Upper lobe of left lung (tissue), 4 donors: ENCODE data around the gene VAV2.

ENCODE experiments used
- CTCF ChIP-seq, 6 experiments: fragments of 450-650 bp in 4 of 6; fragments of 200-600 bp in 2 of 6; sonication (generic) in 2 of 6; IDR thresholded peaks; one replicate each; pipeline ENCODE4 v1.5.1; 2016 to 2019; ENCODE audit warnings: antibody characterized with exemption in 6 of 6
- EP300 ChIP-seq, 4 donors: sonication (generic); formaldehyde crosslinking; IDR thresholded peaks; one replicate each; pipeline ENCODE4 v1.5.1; 2017; ENCODE audit warnings: antibody characterized with exemption in 4 of 4, control low read depth in 2 of 4
- POLR2A ChIP-seq, 4 donors: fragments of 450-650 bp; IDR thresholded peaks; one replicate each; pipeline ENCODE4 v1.5.1; 2016 to 2017; ENCODE audit warnings: antibody characterized with exemption in 4 of 4, mild to moderate bottlenecking in 2 of 4
- POLR2AphosphoS5 ChIP-seq, 2 donors: sonication (generic); formaldehyde crosslinking; IDR thresholded peaks; one replicate each; pipeline ENCODE4 v1.5.1; 2017; ENCODE audit warnings: antibody characterized with exemption in 2 of 2

DNA sequence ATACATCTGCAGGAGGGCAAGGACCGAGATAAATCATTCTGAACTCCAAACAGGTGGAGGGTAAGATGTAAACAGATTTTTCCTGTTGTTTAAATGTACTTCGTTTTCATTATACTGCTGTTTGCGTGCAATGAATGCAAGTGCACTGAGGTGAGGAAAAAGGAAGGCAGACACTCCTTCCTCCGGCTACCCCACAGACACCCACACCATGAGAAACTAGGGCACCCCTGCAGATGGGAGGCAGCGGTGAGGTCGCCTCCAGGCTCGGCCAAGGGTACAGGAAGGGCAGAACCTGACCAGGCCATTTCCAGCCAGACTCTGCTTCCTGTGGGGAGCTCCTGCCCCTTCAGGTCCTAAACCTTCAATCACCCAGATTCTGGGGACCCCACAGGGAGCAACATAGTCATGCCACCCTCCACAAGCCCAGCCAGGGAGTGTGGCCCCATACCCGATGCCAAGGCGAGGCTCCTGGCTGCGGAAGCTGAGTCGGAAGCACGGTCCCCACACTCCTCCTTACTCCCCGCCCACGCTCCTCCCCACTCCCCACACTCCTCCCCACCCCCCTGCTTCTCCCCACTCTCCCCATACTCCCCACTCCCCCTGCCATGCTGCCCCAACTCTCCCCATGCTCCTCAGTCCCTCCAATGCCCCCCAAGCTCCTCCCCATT, 37.1 kb downstream of the VAV2 start:
- TF ChIP-seq CTCF (IDR thresholded peaks at IDR 0.05) (no peak), POLR2A (IDR thresholded peaks at IDR 0.05) (no peak), POLR2AphosphoS5 (IDR thresholded peaks at IDR 0.05) (no peak), EP300 (IDR thresholded peaks at IDR 0.05) (no peak)
